Erythroblast (primary cell): ENCODE results near the gene SLC30A4.

Experiments
- DNase-seq, 2 experiments: peaks; one replicate each; lab custom pipeline; 2025; lab: John Stamatoyannopoulos, UW
- GATA1 ChIP-seq: IDR thresholded peaks from 2 replicates; pipeline ENCODE4 v1.6.1; 2011; ENCODE audit warnings: low read depth, mild to moderate bottlenecking, control low read depth, low read length, moderate library complexity
- POLR2A ChIP-seq: IDR thresholded peaks from 2 replicates; pipeline ENCODE4 v1.6.1; 2011; ENCODE audit warnings: mild to moderate bottlenecking, low read length

Gene SLC30A4

DNA sequence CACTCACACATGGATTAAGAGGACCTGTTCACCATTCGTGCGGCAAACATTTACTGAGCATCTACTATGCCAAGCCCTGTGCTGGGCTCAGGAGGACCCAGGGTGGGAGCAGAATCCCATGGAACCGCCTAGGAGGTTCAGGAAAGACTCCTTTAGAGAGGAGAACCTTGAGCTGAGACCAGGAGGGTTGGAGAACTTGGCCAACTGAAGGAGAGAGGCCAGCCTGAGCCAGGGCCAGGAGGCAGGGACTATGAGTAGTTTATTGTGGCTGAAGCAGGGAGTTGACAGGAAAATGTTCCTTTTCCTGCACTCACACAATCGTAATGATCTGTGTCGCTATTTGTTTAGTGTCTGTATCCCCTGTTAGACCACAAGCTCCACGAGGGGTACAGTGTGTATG is 71.3 kb downstream of the SLC30A4 start:
- DNase-seq: no peak
- TF ChIP-seq POLR2A: no peak
- no peak for TF ChIP-seq GATA1

- TF ChIP-seq POLR2A (no peak), GATA1 (no peak)
- no peak for DNase-seq
Measured at GRCh38 chr15:45449916-45450867, 72.4 kb downstream of the SLC30A4 start.

DNA sequence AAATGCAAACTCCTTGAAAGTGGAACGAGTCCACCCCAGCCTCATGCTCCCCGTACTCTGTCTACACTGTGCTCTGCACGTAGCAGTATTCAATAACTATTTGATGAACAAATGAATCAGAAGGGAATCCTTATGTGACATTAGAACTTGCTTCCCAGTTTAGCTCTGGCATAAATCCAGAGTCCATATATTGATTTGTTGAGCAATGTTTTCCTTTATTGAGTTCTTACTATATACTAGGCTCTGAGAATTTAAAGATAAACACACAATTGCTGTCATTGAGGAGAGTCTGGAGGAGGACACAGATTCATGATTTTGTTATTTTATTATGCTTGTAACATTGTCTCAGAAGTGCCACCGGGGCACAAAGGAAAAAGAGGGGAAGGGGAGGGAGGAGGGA is 73.2 kb downstream of the SLC30A4 start:
- DNase-seq: no peak
- TF ChIP-seq GATA1: no peak
- TF ChIP-seq POLR2A: no peak

DNA sequence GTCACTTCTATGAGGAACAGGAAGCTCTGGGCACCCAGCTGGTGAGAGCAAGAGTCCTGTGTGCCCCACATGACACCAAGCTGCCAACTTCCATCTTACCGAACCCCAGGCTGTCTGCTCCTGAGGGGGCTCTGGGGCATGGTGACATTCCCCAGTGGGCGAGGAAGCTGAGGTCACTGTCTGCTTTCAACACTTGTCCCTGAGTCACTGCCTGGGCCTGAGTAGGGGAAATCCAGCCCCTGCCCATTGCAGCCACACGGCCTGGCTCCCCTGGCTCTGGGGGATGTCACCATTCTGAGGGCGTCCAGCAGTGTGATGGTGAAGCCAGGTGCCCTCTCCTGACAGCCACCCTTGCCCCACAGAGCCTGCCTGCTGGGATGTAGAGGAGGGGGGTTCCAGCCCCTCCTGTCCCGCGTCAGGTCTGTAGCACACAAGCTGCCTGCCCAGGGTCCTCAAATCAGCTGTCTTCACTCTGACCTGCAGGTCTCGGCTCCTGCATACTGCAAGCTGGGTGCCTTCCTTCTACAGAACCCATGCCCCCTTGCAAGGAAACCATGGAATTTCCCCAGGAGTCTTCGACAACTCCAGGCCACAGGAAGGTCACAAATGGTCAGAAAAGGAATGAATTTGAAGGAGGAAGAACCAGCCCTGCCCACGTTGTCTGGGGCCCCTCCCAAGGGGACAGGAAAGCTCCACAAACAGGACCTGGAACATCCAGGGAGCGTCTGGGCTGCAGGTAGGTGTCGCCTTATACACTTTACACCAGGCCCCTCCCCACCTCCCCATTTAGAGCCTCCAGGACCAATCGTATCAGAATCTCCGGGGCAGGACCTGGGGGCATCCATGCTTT is 74.3 kb downstream of the SLC30A4 start:
- DNase-seq: no peak
- TF ChIP-seq GATA1 (no peak), POLR2A (no peak)

GRCh38 chr15:45443645-45444044 is 78.9 kb downstream of the SLC30A4 start:
- TF ChIP-seq GATA1: no peak
- TF ChIP-seq POLR2A: no peak
- no peak for DNase-seq

GRCh38 chr15:45442507-45443135 is 79.9 kb downstream of the SLC30A4 start:
- no peak for TF ChIP-seq GATA1
- no peak for TF ChIP-seq POLR2A
- no peak for DNase-seq

GRCh38 chr15:45441686-45442085 is 80.9 kb downstream of the SLC30A4 start:
- DNase-seq: no peak

GRCh38 chr15:45441036-45441435 is 81.5 kb downstream of the SLC30A4 start:
- no peak for DNase-seq
- TF ChIP-seq GATA1 (no peak), POLR2A (no peak)

More at GRCh38 chr15:45441686-45442085, 80.9 kb downstream of the SLC30A4 start:
- TF ChIP-seq GATA1: no peak
- no peak for TF ChIP-seq POLR2A

GRCh38 chr15:45439521-45440260 is 82.9 kb downstream of the SLC30A4 start:
- no peak for DNase-seq
- TF ChIP-seq GATA1: no peak
- no peak for TF ChIP-seq POLR2A

DNA sequence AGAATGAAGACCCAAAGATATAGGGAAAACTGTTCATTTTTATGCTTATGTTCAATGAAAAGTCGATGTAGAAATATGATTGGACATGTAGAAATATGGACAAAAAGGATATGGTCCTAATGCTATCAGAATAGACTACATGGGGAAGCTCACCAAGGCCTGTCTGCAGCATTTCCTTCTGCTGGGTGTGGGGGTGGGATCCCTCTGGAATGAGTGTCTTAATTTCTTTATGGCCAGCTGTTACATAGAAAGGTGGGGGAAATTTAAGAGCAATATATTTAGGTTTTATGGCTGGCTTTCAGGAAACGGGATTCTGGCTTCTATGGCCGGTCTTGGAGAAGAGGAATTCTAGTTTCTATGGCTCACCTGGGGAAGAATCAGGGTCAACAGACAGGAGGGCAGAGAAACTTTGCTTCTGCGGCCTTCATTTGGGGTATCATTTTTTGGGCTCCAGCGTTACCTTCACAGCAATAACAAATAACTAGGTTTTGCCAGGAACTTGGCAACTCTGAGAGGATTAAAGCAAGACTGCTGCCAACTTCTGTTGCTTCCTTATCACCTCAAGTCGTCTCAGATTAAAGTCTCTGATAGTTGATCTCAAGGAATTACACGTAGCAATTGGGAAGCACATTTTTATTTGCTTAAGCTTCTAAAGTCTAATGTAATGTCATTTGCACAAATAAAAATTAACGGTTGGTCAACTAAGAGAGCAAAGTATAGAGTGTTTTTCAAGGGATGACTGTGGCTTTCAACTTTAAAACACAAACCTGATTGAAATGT is 87.2 kb downstream of the SLC30A4 start:
- TF ChIP-seq GATA1 (no peak), POLR2A (no peak)
- no peak for DNase-seq

- TF ChIP-seq POLR2A: no peak
- TF ChIP-seq GATA1: no peak
- no peak for DNase-seq
Measured at GRCh38 chr15:45434078-45434567, 88.4 kb downstream of the SLC30A4 start.

DNA sequence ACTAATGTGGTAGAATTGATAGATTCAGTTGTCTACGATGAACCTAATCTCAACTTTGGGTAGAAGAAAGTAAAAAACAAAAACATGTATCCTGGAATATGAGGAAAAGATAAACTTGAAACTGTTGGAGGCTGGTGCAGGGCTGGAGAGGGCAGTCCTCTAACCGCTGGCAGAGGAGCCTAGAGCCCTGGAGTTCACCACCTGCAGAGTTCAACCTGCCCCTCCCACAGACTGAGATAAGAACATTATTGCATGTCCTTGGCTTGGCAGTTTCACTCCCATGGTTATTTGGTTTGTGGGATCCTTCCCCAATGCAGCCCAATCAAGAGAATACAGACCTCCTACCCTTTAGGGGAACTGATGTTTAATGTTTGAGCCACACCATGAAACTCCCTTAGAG is 91.0 kb downstream of the SLC30A4 start:
- TF ChIP-seq POLR2A (no peak), GATA1 (no peak)
- no peak for DNase-seq
